ENCODE data around the gene SLC9C2. TPM values are rescaled to one million over a fixed set of nuclear protein-coding genes. Genes with fewer than 3 reads are reported as not detected.

The SLC9C2 gene
- total RNA-seq, 4 donors from 2014 or later, result not detected

- Histone ChIP-seq H3K27ac (no peak overlapping the region), H3K9me3 (no peaks in the 10 kb centered on the region), H3K4me1 (no peaks in the 10 kb centered on the region), H3K36me3 (peaks cover 0 to 27% (median 0%) of the 10 kb centered on the region in 3 donors), H3K27me3 (no peaks in the 10 kb centered on the region), H3K4me3 (no peak overlapping the region)
- no peak for DNase-seq
- TF ChIP-seq CTCF (IDR thresholded peaks at IDR 0.05), result no peak
- no peak for TF ChIP-seq POLR2A (IDR thresholded peaks at IDR 0.05)
These were observed 111.4 kb downstream of the SLC9C2 start for GRCh38 chr1:173491508-173491907.

GRCh38 chr1:173489929-173490328 is 112.9 kb downstream of the SLC9C2 start:
- Histone ChIP-seq H3K27ac (no peak overlapping the region), H3K9me3 (no peaks in the 10 kb centered on the region), H3K4me3 (no peak overlapping the region), H3K36me3 (peaks cover 0 to 43% (median 0%) of the 10 kb centered on the region in 3 donors), H3K4me1 (no peaks in the 10 kb centered on the region), H3K27me3 (no peaks in the 10 kb centered on the region)
- no peak for TF ChIP-seq CTCF (IDR thresholded peaks at IDR 0.05)
- TF ChIP-seq POLR2A (IDR thresholded peaks at IDR 0.05), result no peak
- DNase-seq, result no peak

- H3K27ac ChIP-seq, result no peak overlapping the region
- no peaks in the 10 kb centered on the region for H3K27me3 ChIP-seq
- H3K4me1 ChIP-seq, result no peaks in the 10 kb centered on the region
- no peak for DNase-seq
- H3K36me3 ChIP-seq, result peaks cover 0 to 51% (median 0%) of the 10 kb centered on the region in 3 donors
- TF ChIP-seq CTCF (IDR thresholded peaks at IDR 0.05) (no peak), POLR2A (IDR thresholded peaks at IDR 0.05) (no peak)
- H3K9me3 ChIP-seq, result no peaks in the 10 kb centered on the region
- no peak overlapping the region for H3K4me3 ChIP-seq
These were observed 113.7 kb downstream of the SLC9C2 start for GRCh38 chr1:173489149-173489600.

GRCh38 chr1:173488001-173488400 is 114.9 kb downstream of the SLC9C2 start:
- Histone ChIP-seq H3K27me3 (no peaks in the 10 kb centered on the region), H3K4me3 (no peak overlapping the region), H3K9me3 (no peaks in the 10 kb centered on the region), H3K36me3 (peaks cover 0 to 62% (median 0%) of the 10 kb centered on the region in 3 donors), H3K27ac (no peak overlapping the region), H3K4me1 (no peaks in the 10 kb centered on the region)
- TF ChIP-seq POLR2A (IDR thresholded peaks at IDR 0.05), result no peak
- no peak for TF ChIP-seq CTCF (IDR thresholded peaks at IDR 0.05)
- no peak for DNase-seq

GRCh38 chr1:173485401-173485800 is 117.5 kb downstream of the SLC9C2 start:
- no peaks in the 10 kb centered on the region for H3K4me1 ChIP-seq
- H3K4me3 ChIP-seq, result no peak overlapping the region

More at GRCh38 chr1:173485401-173485800, 117.5 kb downstream of the SLC9C2 start:
- no peak for TF ChIP-seq CTCF (IDR thresholded peaks at IDR 0.05)
- TF ChIP-seq POLR2A (IDR thresholded peaks at IDR 0.05), result no peak
- no peak for DNase-seq
- no peaks in the 10 kb centered on the region for H3K27me3 ChIP-seq
- H3K27ac ChIP-seq, result no peak overlapping the region
- H3K9me3 ChIP-seq, result no peaks in the 10 kb centered on the region
- peaks cover 0 to 84% (median 4%) of the 10 kb centered on the region in 3 donors for H3K36me3 ChIP-seq

Data from Peyer's patch (tissue), 4 donors.